ENCODE results near the gene ACTL10. TPM values are rescaled to one million over a fixed set of nuclear protein-coding genes. Genes with fewer than 3 reads are reported as not detected.

The ACTL10 gene
- total and polyA plus RNA-seq, 2 experiments from 2014 or later = 0.71 to 1.9 TPM

- H3K9me2 ChIP-seq (ENCODE audit: insufficient read depth) = no peaks in the 10 kb centered on the region
- Mint-ChIP-seq H3K4me3 (no peak overlapping the region), H3K27ac (no peak overlapping the region), H3K4me1 (no peaks in the 10 kb centered on the region), H3K9me3 (no peaks in the 10 kb centered on the region), H3K36me3 (ENCODE audit: low read depth) (peaks cover 27% of the 10 kb centered on the region), H3K27me3 (ENCODE audit: insufficient read depth, low read depth, poor library complexity) (no peaks in the 10 kb centered on the region)
- H3K79me2 ChIP-seq (replicated peaks; ENCODE audit: insufficient read depth) = no peaks in the 10 kb centered on the region
- no peak for DNase-seq (ENCODE audit: low spot score)
- H3K27me3 ChIP-seq (ENCODE audit: insufficient read depth) = no peaks in the 10 kb centered on the region
- no peak for ATAC-seq
- no peaks in the 10 kb centered on the region for H3F3A ChIP-seq (replicated peaks; ENCODE audit: low read depth)
- TF ChIP-seq NANOG (IDR thresholded peaks at IDR 0.05; ENCODE audit: borderline replicate concordance) (no peak), STAT1 (IDR thresholded peaks at IDR 0.05; ENCODE audit: unreplicated experiment) (no peak), POLR2AphosphoS5 (IDR thresholded peaks at IDR 0.05; ENCODE audit: low read depth) (no peak), REST (IDR thresholded peaks at IDR 0.05; ENCODE audit: unreplicated experiment) (no peak), EZH2phosphoT487 (IDR thresholded peaks at IDR 0.05; ENCODE audit: unreplicated experiment) (no peak), ZNF114 (CRISPR knock-in tag; IDR thresholded peaks at IDR 0.05) (no peak), CTCF (conservative IDR thresholded peaks at IDR 0.05; ENCODE audit: low read depth in 2 of 2) (no peak), ZNF331 (CRISPR knock-in tag; IDR thresholded peaks at IDR 0.05; ENCODE audit: low read depth) (no peak), EZH2 (IDR thresholded peaks at IDR 0.05; ENCODE audit: low read depth, unreplicated experiment) (no peak)
- TF ChIP-seq, protein P1, sequence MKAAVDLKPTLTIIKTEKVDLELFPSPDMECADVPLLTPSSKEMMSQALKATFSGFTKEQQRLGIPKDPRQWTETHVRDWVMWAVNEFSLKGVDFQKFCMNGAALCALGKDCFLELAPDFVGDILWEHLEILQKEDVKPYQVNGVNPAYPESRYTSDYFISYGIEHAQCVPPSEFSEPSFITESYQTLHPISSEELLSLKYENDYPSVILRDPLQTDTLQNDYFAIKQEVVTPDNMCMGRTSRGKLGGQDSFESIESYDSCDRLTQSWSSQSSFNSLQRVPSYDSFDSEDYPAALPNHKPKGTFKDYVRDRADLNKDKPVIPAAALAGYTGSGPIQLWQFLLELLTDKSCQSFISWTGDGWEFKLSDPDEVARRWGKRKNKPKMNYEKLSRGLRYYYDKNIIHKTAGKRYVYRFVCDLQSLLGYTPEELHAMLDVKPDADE (IDR thresholded peaks at IDR 0.05) = no peak
- H3K4me3 ChIP-seq = no peak overlapping the region
- no peaks in the 10 kb centered on the region for H3K36me3 ChIP-seq (ENCODE audit: insufficient read depth)
- H3K27ac ChIP-seq (ENCODE audit: low read depth) = no peak overlapping the region
- no peaks in the 10 kb centered on the region for H3K4me1 ChIP-seq (ENCODE audit: insufficient read depth)
- no peak overlapping the region for H2AFZ ChIP-seq
- no peaks in the 10 kb centered on the region for H4K20me1 ChIP-seq (replicated peaks; ENCODE audit: insufficient read depth)
- H3K4me2 ChIP-seq = no peak overlapping the region
Observed at GRCh38 chr20:33629533-33629932, 37.2 kb upstream of the ACTL10 start.

DNA sequence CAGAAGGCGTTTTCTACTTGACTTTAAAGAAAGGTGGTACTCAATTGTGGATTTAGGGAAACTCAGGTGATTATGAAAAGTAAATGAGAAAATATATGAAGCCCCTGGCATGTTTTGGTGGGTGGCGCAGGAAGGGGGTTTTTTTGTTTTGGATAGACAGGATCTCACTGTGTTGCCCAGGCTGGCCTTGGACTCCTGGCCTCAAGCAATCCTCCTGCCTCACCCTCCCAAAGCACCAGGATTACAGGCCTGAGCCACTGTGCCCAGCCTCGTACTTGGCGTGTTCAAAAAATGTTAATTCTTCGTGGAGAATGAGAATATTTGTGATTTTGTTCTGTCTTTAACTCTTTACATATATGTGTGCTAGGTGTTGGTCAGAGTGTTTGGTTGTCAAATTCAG, 36.8 kb upstream of the ACTL10 start:
- Histone ChIP-seq H3F3A (replicated peaks; ENCODE audit: low read depth) (no peaks in the 10 kb centered on the region), H3K27me3 (ENCODE audit: insufficient read depth) (no peaks in the 10 kb centered on the region), H3K36me3 (ENCODE audit: insufficient read depth) (no peaks in the 10 kb centered on the region), H3K4me3 (no peak overlapping the region), H3K9me2 (ENCODE audit: insufficient read depth) (no peaks in the 10 kb centered on the region), H3K4me1 (ENCODE audit: insufficient read depth) (no peaks in the 10 kb centered on the region), H3K27ac (ENCODE audit: low read depth) (no peak overlapping the region), H2AFZ (no peak overlapping the region), H3K79me2 (replicated peaks; ENCODE audit: insufficient read depth) (no peaks in the 10 kb centered on the region), H4K20me1 (replicated peaks; ENCODE audit: insufficient read depth) (no peaks in the 10 kb centered on the region), H3K4me2 (no peak overlapping the region)
- Mint-ChIP-seq H3K9me3 (no peaks in the 10 kb centered on the region), H3K27ac (no peak overlapping the region), H3K27me3 (ENCODE audit: insufficient read depth, low read depth, poor library complexity) (no peaks in the 10 kb centered on the region), H3K36me3 (ENCODE audit: low read depth) (peaks cover 23% of the 10 kb centered on the region), H3K4me3 (no peak overlapping the region), H3K4me1 (no peaks in the 10 kb centered on the region)
- ATAC-seq (no peak), DNase-seq (ENCODE audit: low spot score) (no peak)
- TF ChIP-seq, protein P1 (IDR thresholded peaks at IDR 0.05) = no peak
- TF ChIP-seq JUNB (IDR thresholded peaks at IDR 0.05; ENCODE audit: unreplicated experiment) (no peak), CREB1 (CRISPR knock-in tag; IDR thresholded peaks at IDR 0.05; ENCODE audit: low read depth) (no peak), NANOG (IDR thresholded peaks at IDR 0.05; ENCODE audit: borderline replicate concordance) (no peak), ZNF114 (CRISPR knock-in tag; IDR thresholded peaks at IDR 0.05) (no peak), REST (IDR thresholded peaks at IDR 0.05; ENCODE audit: unreplicated experiment) (no peak), STAT1 (IDR thresholded peaks at IDR 0.05; ENCODE audit: unreplicated experiment) (no peak), POLR2AphosphoS5 (IDR thresholded peaks at IDR 0.05; ENCODE audit: low read depth) (no peak), EZH2 (IDR thresholded peaks at IDR 0.05; ENCODE audit: low read depth, unreplicated experiment) (no peak), EZH2phosphoT487 (IDR thresholded peaks at IDR 0.05; ENCODE audit: unreplicated experiment) (no peak)

Measured in GM23338 (cell line).